Measurements from ENCODE around the gene ANKRD1. TPM values are rescaled to one million over a fixed set of nuclear protein-coding genes. Genes with fewer than 3 reads are reported as not detected.

The ANKRD1 gene
- total RNA-seq (2022; extraction: Qiagen RNA extraction; ENCODE audit: low read depth), result 4.4 to 8.4 TPM (median 6.5 TPM) in 5 replicates

DNA sequence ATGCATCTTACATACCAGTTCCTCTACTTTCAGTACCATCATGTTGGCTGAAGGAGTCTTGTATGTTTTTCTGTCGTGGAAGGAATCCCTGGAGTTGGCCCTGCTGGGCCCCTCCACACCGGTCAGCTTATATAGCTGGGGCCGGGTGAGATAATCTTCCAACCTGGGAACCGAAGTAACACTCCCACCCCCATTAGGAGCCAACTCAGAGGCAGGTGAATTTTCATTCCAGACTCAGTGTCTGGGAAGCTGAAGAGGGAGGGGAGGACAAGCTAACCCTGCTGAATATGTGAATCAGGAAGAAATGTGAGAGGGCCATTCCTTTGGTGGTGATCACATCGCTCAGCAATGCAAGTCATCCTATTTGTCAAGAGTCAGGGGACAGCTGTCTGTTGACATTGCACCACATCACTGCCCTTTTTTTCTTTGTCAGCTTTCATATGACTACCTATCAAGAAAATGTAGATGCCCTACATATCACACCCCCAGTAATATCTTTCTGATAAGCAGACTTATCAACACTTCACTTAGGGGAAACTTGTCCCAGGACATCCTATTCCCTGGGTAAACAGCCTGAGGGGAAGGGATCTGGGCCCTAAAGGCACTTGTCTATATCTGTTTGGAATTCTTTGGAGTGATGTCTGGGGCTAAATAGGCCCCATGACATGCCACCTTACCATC is at the start of gene ANKRD1:
Gene ANKRD1, minus strand, starts transcription at position 102 of the 681 bp plus-strand sequence. Its CDS starts 60 bp downstream, at position 42.

GRCh38 chr10:90871766-90872647 is 48.9 kb downstream of the ANKRD1 start, which contains the start of gene RPP30:
Gene RPP30, plus strand, starts transcription at chr10:90871974. Its CDS starts 13 bp downstream, at chr10:90871987.

Other genes starting within 250 kb of the ANKRD1 start
- gene HTR7, start 63.0 kb downstream of the ANKRD1 start, total RNA-seq (2022; extraction: Qiagen RNA extraction; ENCODE audit: low read depth), result 0.09 to 0.17 TPM (median 0.12 TPM) in 5 replicates
- gene RPP30, start 49.1 kb downstream of the ANKRD1 start, total RNA-seq (2022; extraction: Qiagen RNA extraction; ENCODE audit: low read depth), result 49.2 to 57.0 TPM (median 52.5 TPM) in 5 replicates

Measured in A549 treated with CpdA at 1 μM for 4 hours (cell line).